Measurements from ENCODE around the gene OR6F1.

- TF ChIP-seq SUZ12 (IDR thresholded peaks at IDR 0.05) (no peak), FOXM1 (IDR thresholded peaks at IDR 0.05; ENCODE audit: borderline replicate concordance) (no peak), FOXK2 (IDR thresholded peaks at IDR 0.05) (no peak), ELF4 (IDR thresholded peaks at IDR 0.05) (no peak), FOXA1 (IDR thresholded peaks at IDR 0.05) (no peak), TARDBP (IDR thresholded peaks at IDR 0.05) (no peak), L3MBTL2 (conservative IDR thresholded peaks at IDR 0.05) (no peak), SP1 (IDR thresholded peaks at IDR 0.05) (no peak), BHLHE40 (IDR thresholded peaks at IDR 0.05; ENCODE audit: borderline replicate concordance) (no peak), PKNOX1 (IDR thresholded peaks at IDR 0.05) (no peak), CTBP1 (IDR thresholded peaks at IDR 0.05; ENCODE audit: borderline replicate concordance) (no peak), ARNT (IDR thresholded peaks at IDR 0.05) (no peak), HDGF (IDR thresholded peaks at IDR 0.05; ENCODE audit: borderline replicate concordance) (no peak), LEF1 (IDR thresholded peaks at IDR 0.05; ENCODE audit: borderline replicate concordance) (no peak)
These were observed 47.2 kb downstream of the OR6F1 start for GRCh38 chr1:247669225-247669624.
